GM21515 (cell line): ENCODE results near the gene ATP10A.

ENCODE experiments used
- ATAC-seq: cut with Tn5 transposase; IDR thresholded peaks from one replicate; pipeline ENCODE4 v1.9.1; 2021; ENCODE audit not compliant: unreplicated experiment

Gene ATP10A

DNA sequence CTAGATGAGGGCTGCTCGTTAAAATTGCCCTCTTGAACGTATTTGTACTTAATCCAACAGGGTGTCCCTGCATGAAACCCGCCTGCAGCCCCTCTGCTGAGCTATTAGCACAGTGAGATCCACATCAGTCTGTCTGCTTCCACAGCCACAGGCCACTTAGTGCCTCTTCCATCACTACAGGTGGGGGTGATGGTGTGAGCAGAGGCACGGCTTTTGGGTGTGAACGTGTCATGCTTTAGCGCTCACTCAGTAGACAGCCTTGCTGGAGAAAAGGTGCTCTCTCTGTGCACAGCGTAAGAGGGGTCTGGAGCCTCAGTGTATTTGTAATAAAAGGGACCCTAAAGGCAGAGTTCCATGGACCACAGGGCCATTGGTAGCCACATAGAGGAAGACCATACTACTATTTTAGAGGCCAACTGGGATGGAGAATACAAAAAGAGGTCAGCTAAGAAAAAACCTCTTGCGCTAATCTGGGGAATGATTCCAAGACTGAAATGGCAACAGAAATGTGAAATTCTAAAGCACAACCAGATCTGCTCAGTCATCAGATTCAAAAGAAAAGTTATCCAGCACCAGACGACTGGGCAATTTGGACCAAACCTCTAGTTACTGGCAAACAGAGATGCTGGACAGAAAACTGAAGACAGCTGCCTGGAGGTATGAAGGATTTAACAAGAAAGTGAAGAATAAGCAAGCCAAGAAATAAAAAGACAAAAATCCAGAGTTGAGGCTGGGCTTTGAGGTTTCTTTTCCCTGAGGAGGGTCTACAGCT is 120.2 kb downstream of the ATP10A start:
- no peak for ATAC-seq

DNA sequence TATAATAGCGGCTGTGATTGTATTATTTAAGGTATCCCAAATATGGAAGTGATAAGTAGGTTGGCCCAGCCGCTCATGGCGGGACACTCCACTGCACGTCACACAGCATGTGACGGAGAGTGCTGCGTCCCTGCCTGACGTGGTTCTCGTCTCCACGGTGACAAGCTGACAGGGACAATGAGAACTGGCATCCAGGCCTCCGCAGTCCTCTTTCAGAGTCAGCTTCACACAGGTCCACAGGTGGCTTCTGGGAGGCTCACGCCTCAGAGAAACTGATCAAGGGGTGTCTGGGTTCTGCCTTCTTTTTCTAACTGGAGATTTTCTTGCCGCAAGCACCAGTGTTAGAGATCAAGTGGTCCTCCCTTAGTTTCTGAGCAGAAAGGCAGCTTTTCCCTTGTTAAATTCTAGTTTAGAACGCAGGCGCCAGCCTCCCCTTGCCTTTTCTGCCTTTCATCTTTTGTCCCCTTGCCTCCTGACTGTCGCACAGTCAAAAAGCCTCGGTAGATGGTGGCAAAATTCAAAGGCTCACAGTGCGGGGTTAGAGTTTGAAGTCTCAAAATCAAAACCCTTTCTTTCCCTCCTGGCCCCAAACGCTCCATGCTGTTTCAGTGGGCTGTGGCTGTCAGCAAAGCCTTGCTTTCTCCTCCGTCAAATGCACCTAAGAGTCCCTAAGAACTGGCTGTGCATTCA is 120.9 kb downstream of the ATP10A start:
- ATAC-seq: no peak

DNA sequence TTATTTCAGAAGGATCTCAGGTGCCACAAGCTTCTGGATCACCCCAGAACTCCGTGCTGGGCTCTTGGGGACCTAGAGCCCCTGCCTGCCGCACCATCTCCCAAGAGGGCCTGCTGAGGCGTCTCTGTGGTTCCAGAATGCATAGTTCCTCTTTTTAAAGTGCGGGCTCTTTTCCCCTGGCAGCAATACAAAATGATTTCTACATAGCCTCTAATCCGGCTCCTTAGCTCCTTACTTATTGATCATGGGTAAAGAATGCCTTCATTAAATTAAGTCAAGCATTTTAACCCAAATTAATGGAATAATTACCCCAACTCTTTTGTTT is 121.9 kb downstream of the ATP10A start:
- no peak for ATAC-seq

DNA sequence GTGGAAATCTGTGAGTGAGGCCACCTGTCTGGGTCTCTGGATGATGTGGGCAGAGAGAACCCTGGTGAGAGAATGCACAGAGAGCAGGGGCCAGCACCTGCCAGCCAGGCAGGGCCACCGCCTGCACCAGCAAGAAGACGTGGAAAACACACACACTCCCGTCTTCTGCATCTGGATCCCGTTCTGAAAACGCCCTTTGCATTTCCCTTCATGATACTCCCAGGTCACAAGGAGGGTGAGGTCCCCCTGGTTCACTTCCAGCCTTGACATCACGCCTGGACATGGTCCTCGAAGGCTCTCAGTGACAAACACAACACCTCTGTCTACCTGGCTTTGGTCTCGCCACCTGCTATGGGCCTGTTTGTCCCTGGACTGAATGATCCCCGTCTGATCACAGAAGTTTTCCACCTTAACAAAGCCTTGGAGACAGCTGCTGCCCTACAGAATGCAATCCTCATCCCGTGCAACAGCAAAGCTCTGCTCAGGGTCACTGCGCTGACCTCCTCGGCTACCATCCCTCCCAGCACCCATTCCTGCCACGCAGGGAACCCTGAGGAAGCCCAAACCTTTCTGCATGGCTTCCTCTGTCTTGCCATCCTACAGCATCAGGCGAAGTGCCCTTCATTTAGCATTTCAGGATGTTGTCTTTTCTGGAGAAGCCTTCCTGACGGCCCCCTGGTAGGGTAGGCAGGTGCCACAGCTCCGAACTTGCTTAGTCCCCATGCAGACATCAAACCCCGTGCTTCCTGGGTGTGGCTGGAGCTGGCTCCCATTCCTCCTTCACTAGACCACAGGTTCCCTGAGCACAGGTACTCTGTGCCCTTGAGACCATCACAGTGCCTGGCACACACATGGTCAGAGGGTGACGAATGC is 122.5 kb downstream of the ATP10A start:
- ATAC-seq: no peak

DNA sequence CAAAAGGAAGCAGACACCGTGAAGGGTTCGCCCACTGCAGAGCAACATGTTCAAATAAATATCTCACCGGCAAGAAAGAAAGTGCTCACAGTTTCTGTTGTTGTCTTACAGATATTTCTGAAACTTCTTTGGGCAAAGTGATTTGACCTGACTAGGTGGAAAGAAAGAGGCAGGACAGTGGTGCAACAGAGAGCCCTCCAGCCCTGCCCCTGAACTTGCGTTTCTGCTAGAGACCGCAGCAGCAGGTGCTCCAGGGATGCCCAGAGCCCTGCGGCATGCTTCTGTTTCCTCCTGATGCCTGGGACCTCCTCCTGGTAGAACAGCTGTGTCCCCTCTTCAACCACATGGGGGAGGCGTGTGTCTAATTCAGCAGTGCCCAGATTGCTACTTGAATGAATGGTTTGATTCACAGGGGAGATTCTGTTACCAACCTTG is 123.4 kb downstream of the ATP10A start:
- no peak for ATAC-seq

DNA sequence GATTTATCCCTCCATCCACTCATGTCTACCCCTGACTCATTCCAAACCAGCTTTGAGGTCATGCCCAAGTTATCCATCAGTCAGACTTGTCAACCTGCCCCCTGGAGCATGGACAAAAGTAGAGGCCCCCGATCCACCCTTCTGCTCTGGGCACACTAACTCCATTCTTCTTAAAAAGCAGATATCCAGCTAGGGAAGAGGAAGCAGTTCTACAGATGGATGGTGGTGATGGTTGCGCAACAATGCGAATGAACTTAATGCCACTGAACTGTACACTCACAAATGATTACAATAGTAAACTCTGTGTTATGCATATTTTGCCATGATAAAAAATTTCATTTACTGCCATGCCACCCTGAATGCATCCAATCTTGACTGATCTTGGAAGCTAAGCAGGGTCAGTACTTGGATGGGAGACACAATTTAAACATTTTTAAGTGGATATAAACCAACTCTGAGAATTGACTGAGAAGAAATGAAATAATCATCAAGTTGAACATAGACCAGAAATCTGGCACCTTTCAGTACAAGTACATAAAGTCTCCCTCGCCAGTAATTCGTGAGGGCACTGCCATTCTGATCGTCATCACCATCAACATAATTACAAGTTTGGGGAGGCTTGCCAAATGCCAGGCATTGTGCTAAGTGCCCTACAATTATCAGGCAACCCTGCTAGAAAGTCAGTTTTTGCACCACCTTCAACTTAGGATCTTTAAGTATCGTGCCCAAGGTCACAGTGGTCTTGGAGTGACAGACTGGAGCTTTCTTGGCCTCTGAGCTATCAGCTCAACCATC is 124.8 kb downstream of the ATP10A start:
- ATAC-seq: no peak

DNA sequence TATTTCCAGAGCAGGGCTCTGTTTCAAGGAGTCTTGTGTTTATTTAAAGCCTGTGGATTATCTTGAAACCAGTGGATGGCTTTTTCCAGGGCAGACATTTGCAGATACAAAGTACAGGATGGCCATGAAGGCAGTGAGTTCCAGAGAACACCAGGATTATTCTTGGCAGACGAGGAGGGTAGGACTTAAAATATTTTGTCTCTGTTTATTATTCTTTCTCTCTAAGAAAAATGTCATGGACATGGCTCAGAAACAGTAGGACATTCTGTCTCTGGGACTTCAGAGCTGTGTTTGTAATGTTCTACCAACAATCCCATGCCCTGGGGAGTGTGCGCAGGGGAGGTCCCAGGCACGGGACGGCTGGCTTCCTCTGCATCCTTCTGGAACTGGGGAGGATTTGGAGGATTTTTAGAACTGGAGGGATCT is 125.9 kb downstream of the ATP10A start:
- no peak for ATAC-seq

DNA sequence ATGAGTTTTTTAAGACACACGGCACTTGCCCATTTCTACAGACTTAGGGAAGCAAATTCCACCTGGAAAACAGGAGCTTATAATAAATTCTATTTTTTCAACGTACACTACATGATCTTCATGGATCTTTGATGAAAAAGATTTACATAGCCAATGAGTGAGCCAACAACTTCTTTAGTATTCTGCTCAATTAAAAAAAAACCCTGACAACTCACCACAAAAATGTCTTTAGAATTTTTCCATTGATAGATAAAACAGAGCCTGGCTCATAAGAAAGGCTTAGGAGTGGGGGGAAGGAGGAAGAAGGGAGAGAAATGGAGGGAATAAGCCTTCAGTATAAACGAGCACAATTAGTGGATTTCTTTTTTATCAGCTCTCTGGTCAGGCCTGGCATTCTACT is 126.7 kb downstream of the ATP10A start:
- ATAC-seq: no peak

DNA sequence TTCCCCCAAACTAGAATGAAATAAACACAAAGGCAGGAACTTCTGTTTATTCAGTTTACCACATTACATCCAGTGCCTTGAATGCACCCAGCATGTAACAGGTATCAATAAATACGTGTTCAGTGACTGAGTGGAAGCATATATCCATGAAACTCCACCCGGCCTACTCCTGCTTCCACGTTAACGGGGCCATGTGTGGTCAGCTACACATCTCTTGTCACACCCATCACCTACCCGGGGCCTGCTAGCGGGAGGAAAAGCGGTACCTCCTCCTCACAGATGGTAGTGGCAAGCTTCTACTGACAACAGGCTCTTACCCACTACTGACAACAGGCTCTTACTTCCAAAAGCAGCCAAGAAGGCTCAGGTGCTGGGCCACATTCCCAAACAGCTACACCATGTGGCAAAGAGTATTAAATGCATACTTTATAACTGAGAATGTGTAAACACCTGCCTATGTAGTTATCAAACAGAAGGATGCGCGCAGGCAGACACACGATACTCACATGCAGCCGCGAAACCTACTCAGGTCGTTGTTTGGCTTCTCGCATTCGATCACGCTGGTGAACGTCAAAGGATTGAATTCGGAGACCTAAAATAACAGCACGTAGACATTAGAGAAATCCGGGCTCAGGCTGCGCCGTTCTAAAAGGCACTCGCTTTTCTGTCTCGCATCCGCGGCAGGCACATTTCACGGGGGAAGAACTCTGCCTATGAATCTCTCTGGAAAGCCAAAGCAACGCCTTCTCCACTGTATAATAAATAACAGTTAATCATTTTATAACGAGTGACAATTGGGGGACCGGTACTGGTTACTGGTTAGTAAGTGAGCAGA is 127.4 kb downstream of the ATP10A start:
- ATAC-seq: no peak

DNA sequence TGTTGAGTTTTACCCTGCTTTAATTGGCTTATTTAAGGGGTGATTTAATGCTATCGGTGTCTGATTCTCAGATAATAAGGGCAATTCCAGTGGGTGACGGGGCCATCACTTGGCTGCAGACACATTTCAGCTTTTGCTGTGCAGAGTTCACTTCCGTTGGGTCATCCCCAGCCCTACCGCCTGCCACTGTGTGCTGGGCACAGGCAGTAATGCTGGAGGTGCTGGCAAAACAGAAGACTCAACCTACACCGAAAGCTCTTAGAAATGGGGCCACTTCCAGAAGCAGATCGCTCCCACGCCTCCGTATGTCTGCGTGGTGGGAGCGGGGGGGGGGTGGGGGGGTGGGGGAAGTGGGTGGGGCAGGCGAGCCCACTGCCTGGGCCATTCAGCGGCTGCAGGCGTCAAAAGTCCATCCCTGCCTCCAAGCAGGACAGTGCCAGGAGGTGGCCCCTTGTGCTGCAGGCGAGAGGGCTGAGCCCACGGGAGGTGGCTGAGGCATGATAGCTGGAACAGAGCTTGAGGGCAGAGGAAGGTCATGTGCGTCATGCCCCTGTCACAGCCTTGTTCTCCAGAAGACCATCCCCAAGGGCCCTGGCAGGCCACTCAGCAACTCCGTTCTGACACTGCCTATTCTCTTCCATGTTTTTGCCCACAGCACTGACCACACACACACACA is 128.3 kb downstream of the ATP10A start:
- no peak for ATAC-seq

DNA sequence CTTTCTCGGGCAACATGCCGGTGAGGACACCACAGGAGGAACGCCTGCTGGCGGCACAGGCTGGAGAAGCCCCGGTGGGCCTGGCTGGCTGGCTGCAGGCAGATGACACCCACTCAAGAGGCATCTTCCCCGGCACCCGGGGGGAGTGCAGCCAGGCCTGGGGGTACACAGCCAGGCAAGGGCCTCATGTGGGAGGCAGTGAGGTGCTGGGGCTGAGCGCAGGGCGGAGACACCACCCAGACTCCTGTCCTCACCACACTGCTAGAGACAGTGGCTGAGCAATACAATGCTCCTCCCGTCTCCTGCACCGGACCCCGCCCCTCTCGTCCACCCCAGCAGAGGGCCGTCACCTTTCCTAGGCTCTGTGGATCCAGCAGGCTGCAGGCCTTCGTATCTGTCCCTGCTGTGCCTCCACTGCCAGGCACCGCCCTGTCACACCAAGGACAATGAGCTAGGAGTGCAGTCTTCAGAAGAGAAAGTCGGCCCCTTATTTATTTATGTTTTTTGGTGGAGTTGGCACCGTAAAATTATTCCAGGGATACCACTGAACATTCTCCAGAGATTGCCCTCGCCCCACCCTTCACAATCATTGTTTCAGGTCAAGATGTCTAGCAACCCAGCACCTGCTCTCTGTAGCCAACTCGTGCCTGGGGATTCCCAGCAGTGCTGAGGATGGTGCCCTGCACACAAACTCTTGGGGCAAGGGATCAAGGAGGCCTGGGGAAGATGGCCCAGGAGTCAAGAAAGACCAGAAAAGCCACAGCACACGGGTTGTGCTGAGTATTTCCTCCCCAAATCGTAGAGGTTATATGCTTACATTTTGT is 129.1 kb downstream of the ATP10A start:
- no peak for ATAC-seq

DNA sequence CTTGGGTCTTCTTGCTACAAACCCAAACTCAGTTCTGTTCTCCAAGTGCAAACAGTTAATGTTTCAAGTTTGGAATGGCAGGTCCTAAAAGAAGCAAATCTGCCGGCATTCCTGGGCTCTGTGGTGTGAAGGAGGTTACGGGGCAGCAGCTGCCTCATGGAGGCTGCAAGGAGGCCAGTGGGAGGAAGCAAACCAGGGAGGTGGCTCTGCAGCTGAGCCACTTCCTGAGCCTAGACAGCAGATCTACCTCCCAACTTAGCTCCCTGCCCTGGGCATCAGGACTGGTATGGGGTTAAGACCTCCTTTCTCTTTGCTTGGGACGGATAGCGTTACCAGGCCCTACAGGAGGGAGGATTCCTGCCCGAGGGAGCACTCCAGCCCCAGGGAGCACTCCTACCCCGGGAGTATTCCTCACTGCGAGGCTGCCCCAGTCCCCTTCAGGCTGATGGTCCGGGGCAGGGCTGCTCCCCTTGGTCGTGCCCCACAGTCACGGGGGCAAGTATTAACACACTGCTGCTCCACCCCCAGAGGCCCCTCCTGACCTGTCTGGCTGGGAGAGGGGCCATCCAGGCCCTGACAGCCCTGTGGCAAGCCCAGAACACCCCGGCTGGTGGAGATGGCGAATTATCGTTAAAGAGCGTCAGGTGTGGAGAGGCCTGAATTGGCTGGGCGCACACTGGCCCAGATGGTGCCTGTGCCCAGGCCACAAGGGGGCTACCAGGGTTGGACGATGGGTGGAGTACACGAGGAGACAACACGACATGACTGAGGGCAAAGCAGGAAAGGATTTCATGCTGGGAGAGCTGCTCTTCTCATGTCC is 129.9 kb downstream of the ATP10A start:
- no peak for ATAC-seq

DNA sequence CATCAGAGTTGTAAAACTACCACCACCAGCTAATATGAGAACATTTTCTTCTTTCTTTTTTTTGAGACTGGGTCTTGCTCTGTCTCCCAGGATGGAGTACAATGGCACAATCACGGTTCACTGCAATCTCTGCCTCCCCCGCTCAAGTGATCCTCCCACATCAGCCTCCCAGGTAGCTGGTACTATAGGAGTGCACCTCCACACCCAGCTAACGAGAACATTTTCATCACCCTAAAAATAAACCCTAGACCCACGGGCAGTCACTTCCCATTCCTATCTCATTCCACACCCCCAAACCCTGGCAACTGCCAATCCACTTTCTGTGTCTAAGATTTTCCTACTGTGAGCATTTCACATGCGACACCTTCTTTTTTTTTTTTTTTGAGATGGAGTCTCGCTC is 130.9 kb downstream of the ATP10A start:
- ATAC-seq: no peak

DNA sequence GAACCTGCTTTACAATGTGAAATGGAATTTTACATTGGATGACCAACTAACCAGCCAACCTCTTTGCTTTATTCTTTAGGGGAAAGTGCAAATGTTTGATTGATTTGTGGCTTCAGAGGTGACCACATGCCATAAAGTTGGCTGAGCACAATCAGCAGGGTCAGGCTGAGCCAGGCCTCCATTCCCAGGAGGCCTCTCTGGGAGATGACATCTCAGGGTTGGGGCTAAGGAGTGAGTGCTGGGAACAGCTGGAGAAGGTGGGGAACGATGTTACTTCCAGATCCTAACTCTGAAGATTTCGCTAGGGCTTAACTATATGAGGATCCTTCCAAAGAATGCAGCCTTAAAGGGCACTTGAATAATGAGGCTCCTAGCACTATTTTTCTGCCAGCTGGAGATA is 131.7 kb downstream of the ATP10A start:
- no peak for ATAC-seq

DNA sequence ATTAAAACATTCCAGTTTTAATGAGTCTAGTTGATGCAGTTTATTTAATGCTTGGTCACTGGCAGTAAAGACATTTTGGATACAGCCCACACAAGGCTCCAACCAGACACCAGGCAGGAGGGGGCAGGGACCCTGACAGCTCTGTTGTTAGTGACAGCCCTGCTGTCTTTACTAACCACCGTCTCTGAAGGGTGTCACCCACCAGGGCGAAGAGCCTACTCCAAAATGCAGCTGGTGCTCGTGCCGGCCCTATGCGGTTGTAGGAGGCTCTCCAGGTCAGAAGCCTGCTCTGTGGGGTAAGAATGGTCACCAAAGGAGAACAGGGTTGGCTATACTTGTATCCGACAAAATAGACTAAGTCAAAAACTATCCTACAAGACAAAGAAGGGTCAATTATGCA is 132.2 kb downstream of the ATP10A start:
- no peak for ATAC-seq

DNA sequence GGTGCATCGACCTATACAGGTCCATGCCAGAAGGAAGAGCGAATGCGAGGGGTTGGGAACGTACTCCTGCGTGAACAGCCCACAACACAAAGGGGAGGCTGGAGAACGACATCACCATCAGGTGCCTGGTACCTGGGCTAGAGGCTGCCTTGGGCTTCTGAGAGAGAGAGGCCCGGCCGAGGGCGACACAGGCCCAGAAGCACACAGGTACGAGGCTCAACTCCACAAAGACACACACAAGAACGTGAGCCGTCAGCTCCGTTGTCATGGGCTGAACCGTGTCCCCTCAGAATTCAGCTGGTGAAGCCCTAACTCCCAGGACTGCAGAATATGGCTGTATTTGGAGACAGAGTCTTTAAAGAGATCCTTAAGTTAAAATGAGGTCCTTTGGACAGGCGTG is 134.3 kb downstream of the ATP10A start:
- ATAC-seq: no peak

DNA sequence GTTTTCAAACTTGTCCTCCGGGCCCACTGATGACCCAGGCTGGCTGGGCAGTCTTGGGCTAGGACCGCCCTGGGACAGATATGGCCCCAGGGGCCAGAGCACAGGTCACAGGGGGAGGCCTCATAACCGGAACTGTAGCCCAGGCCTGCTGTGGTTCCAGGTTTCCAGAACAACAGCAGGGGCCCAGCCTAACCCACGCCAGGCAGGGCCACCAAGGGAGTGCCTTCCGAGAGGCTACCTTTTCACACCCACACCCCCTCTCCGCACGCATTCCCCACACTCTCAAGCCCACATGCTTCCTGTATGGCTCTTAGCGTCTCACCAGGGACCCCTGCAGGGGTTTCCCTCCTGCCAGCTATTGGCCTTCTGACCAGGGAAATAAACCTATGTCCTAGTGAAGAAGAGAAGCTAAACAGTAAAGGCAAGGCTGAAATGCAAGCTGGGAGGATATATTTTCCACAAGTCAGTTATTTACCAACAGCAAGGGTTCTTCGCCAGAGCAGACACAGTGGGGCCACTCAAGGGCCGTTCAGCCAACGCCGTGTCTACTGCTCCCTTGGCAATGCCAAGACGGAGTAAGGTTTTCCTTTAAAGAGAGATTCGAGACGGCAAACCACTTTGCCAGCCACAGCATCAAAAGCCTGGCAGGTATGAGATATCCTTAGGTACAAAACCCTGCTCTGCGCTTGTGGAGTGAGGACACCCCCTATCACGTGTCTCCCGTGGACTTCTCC is 135.1 kb downstream of the ATP10A start:
- no peak for ATAC-seq
